ENCODE data around the gene SMS. TPM values are rescaled to one million over a fixed set of nuclear protein-coding genes. Genes with fewer than 3 reads are reported as not detected.

The SMS gene
- polyA plus RNA-seq, 1 experiment, result 175 TPM

- POLR2A ChIA-PET, result no interaction called here
- CTCF ChIA-PET, result no interaction called here
- Histone ChIP-seq H3K4me3 (ENCODE audit: low read depth, low read length) (no peak overlapping the region), H3K9me3 (ENCODE audit: control insufficient read depth, insufficient read depth, low read length) (no peaks in the 10 kb centered on the region), H3K27ac (ENCODE audit: low read depth, low read length) (no peak overlapping the region), H3K27me3 (ENCODE audit: control insufficient read depth, insufficient read depth, low read length) (no peaks in the 10 kb centered on the region)
- no peak for DNase-seq (ENCODE audit: low read depth, low spot score)
- no peak for TF ChIP-seq CTCF (IDR thresholded peaks at IDR 0.05; ENCODE audit: low read depth, low read length)
These were observed 41.8 kb downstream of the SMS start for GRCh38 chrX:21982311-21982710.

DNA sequence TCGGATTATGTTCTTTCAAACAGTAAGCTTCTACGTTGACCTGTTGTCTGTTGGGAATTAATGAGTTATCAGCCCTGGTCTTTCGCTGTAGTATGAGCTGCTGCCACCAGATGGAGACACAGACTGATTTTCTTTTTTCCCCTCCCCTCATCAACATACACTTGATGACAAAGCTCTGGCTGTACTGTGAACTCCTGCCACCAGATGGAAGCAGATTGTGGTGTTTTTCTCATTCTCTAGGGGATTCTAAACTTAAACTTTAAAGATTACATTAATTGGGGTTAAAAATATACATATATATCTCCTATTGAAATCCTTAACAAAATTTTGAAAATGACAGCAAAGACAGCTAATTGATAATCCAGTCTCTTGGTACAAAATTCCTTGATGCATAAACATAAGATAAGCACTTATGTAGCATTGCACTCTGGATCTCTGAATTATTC is 44.8 kb downstream of the SMS start:
- DNase-seq (ENCODE audit: low read depth, low spot score), result peak; percentile 51
- Histone ChIP-seq H3K4me3 (ENCODE audit: low read depth, low read length) (no peak overlapping the region), H3K27me3 (ENCODE audit: control insufficient read depth, insufficient read depth, low read length) (no peaks in the 10 kb centered on the region), H3K27ac (ENCODE audit: low read depth, low read length) (no peak overlapping the region), H3K9me3 (ENCODE audit: control insufficient read depth, insufficient read depth, low read length) (no peaks in the 10 kb centered on the region)
- peak; percentile 82 for TF ChIP-seq CTCF (IDR thresholded peaks at IDR 0.05; ENCODE audit: low read depth, low read length)
- POLR2A ChIA-PET, result no interaction called here
- CTCF ChIA-PET, result interaction anchor here (0.6 to 2.5 kb wide), 62 partner anchors 9 to 1916 kb away, joined by 3 to 48 read pairs (median 4); partner anchors contain the start of genes MBTPS2 and PRDX4

DNA sequence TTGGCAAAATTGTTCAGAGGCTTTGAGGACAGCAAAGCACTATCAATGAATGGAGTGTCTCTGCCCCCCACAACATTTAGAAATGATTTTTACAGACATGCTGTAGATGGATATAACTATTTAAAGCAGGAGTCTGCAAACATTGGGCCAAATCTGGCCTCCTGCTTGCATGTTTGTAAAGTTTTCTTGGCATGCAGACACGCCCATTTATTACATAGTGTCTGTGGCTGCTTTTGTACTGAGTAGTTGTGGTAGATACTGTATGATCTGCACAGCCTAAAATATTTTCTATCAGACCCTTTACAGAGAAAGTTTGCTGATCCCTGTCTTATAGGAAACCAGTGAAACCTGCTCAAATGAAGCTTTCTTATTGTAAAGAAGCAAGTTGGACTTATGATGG is 46.1 kb downstream of the SMS start:
- no peak for TF ChIP-seq CTCF (IDR thresholded peaks at IDR 0.05; ENCODE audit: low read depth, low read length)
- CTCF ChIA-PET, result no interaction called here
- H3K9me3 ChIP-seq (ENCODE audit: control insufficient read depth, insufficient read depth, low read length), result no peaks in the 10 kb centered on the region
- no peak overlapping the region for H3K4me3 ChIP-seq (ENCODE audit: low read depth, low read length)
- no peak overlapping the region for H3K27ac ChIP-seq (ENCODE audit: low read depth, low read length)
- POLR2A ChIA-PET, result interaction anchor here (0.8 kb wide), 1 partner anchor 228 kb away, joined by 8 read pairs; no protein-coding TSS in a partner anchor
- no peaks in the 10 kb centered on the region for H3K27me3 ChIP-seq (ENCODE audit: control insufficient read depth, insufficient read depth, low read length)
- no peak for DNase-seq (ENCODE audit: low read depth, low spot score)

GRCh38 chrX:21989384-21989783 is 48.9 kb downstream of the SMS start:
- Histone ChIP-seq H3K4me3 (ENCODE audit: low read depth, low read length) (no peak overlapping the region), H3K27me3 (ENCODE audit: control insufficient read depth, insufficient read depth, low read length) (no peaks in the 10 kb centered on the region), H3K9me3 (ENCODE audit: control insufficient read depth, insufficient read depth, low read length) (no peaks in the 10 kb centered on the region), H3K27ac (ENCODE audit: low read depth, low read length) (no peak overlapping the region)
- POLR2A ChIA-PET, result no interaction called here
- CTCF ChIA-PET, result no interaction called here
- TF ChIP-seq CTCF (IDR thresholded peaks at IDR 0.05; ENCODE audit: low read depth, low read length), result no peak
- DNase-seq (ENCODE audit: low read depth, low spot score), result no peak

GRCh38 chrX:21990832-21991231 is 50.3 kb downstream of the SMS start:
- no peak overlapping the region for H3K4me3 ChIP-seq (ENCODE audit: low read depth, low read length)
- ChIA-PET POLR2A (no interaction called here), CTCF (interaction anchor here (1.1 kb wide), 1 partner anchor 145 kb away, joined by 3 read pairs; no protein-coding TSS in a partner anchor)
- no peaks in the 10 kb centered on the region for H3K27me3 ChIP-seq (ENCODE audit: control insufficient read depth, insufficient read depth, low read length)
- TF ChIP-seq CTCF (IDR thresholded peaks at IDR 0.05; ENCODE audit: low read depth, low read length), result no peak
- no peaks in the 10 kb centered on the region for H3K9me3 ChIP-seq (ENCODE audit: control insufficient read depth, insufficient read depth, low read length)
- no peak for DNase-seq (ENCODE audit: low read depth, low spot score)
- H3K27ac ChIP-seq (ENCODE audit: low read depth, low read length), result no peak overlapping the region

Measured in AG04450 (cell line).